Measurements from ENCODE around the gene UBALD1. TPM values are rescaled to one million over a fixed set of nuclear protein-coding genes. Genes with fewer than 3 reads are reported as not detected.

Gene UBALD1
- total RNA-seq, 1 experiment from 2014 or later: 45.9 TPM

DNA sequence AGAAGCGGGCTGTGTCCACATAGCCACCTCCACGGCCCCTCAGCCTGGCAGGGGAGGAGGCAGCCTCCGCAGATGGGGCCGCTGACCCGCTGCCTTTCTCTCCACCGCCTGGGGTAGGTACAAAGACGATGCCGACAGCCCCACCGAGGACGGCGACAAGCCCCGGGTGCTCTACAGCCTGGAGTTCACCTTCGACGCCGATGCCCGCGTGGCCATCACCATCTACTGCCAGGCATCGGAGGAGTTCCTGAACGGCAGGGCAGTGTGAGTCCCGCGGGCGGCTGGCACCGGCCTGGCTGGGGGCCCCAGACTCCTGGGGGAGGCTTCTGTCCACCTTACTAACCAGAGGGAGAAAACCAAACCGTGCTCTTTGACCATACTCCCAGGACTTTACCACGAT lies 37.9 kb upstream of the UBALD1 start:
- BruUV-seq (replicated peaks): no TSS peak
- H4K20me1 ChIP-seq (ENCODE audit: insufficient read depth): no peaks in the 10 kb centered on the region
- H2AFZ ChIP-seq (ENCODE audit: low read depth, low read length, poor library complexity, severe bottlenecking): no peak overlapping the region
- H3K4me2 ChIP-seq (ENCODE audit: low read length): no peak overlapping the region
- CTCF ChIA-PET: no interaction called here
- no peak overlapping the region for H3K27ac ChIP-seq (ENCODE audit: low read depth, low read length)
- intact Hi-C loops (cut with micrococcal nuclease): loop anchor here (10.0 kb wide), 1 partner anchor 138 kb away; no protein-coding TSS in a partner anchor
- peaks cover 2 to 8% of the 10 kb centered on the region in 2 experiments; a peak in 3 of 4 replicates for H3K4me1 ChIP-seq (ENCODE audit: control insufficient read depth in 1 of 2, insufficient read depth in 2 of 2, low read length in 2 of 2)
- RAD21 ChIA-PET (ENCODE audit: low non-redundant PET in 1 of 2, low total read pairs in 2 of 2, uncharacterized antibody in 2 of 2, unreplicated experiment in 2 of 2): no interaction called here
- no peaks in the 10 kb centered on the region for H3K9me2 ChIP-seq (ENCODE audit: insufficient read depth)
- no peak for TF ChIP-seq SRF (IDR thresholded peaks at IDR 0.05; ENCODE audit: low read depth)
- TF ChIP-seq TCF7L2 (IDR thresholded peaks at IDR 0.05; ENCODE audit: borderline replicate concordance, extremely low read depth, insufficient read depth, insufficient read length): no peak
- no peak for TF ChIP-seq POLR2AphosphoS5 (IDR thresholded peaks at IDR 0.05; ENCODE audit: low read depth, low read length)
- TF ChIP-seq, protein P1, sequence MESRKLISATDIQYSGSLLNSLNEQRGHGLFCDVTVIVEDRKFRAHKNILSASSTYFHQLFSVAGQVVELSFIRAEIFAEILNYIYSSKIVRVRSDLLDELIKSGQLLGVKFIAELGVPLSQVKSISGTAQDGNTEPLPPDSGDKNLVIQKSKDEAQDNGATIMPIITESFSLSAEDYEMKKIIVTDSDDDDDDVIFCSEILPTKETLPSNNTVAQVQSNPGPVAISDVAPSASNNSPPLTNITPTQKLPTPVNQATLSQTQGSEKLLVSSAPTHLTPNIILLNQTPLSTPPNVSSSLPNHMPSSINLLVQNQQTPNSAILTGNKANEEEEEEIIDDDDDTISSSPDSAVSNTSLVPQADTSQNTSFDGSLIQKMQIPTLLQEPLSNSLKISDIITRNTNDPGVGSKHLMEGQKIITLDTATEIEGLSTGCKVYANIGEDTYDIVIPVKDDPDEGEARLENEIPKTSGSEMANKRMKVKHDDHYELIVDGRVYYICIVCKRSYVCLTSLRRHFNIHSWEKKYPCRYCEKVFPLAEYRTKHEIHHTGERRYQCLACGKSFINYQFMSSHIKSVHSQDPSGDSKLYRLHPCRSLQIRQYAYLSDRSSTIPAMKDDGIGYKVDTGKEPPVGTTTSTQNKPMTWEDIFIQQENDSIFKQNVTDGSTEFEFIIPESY (IDR thresholded peaks at IDR 0.05; ENCODE audit: extremely low read depth, insufficient replicate concordance, low read length): no peak
- no peak for TF ChIP-seq POLR2A (IDR thresholded peaks at IDR 0.05; ENCODE audit: borderline replicate concordance, extremely low read depth, insufficient read depth, insufficient read length)
- no peaks in the 10 kb centered on the region for H3K27me3 ChIP-seq (ENCODE audit: insufficient read depth, low read length)
- ATAC-seq (no peak), DNase-seq (ENCODE audit: low read depth, low spot score) (no peak)
- H3K4me3 ChIP-seq (replicated peaks in 1 of 2; ENCODE audit: low read depth in 1 of 2, low read length in 2 of 2): no peak overlapping the region
- H3K79me2 ChIP-seq (ENCODE audit: insufficient read depth, low read length): peaks cover 19% of the 10 kb centered on the region
- no peaks in the 10 kb centered on the region for H3K9me3 ChIP-seq (ENCODE audit: control insufficient read depth in 1 of 2, insufficient read depth in 1 of 2, low read depth in 1 of 2, low read length in 2 of 2)
- H3K9ac ChIP-seq (ENCODE audit: low read length): no peak overlapping the region
- H3K36me3 ChIP-seq (ENCODE audit: control insufficient read depth in 1 of 2, insufficient read depth in 2 of 2, low read length in 2 of 2): peaks cover 0 to 14% of the 10 kb centered on the region in 2 experiments; a peak in 2 of 4 replicates
- POLR2A ChIA-PET: no interaction called here

DNA sequence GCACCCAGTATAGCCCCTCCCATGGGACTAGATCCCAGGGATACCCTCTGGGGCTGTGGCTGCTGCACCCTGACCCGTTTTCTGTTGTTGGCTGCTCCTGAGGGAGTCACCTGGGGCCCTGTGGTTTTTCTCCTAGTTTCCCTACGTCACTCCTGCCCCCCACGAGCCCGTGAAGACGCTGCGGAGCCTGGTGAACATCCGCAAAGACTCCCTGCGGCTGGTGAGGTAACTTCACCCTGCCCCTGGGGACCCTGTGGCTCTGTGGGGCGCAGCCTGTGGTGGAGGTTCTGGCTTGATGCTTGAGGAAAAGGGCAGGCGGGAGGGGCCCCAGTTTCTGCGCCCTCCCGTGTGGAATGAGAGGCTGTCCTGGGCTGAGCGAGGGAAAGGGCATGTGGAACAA lies 37.1 kb upstream of the UBALD1 start:
- no peak for ATAC-seq
- H3K27ac ChIP-seq (ENCODE audit: low read depth, low read length): no peak overlapping the region
- no peaks in the 10 kb centered on the region for H3K9me2 ChIP-seq (ENCODE audit: insufficient read depth)
- ChIA-PET RAD21 (ENCODE audit: low non-redundant PET in 1 of 2, low total read pairs in 2 of 2, uncharacterized antibody in 2 of 2, unreplicated experiment in 2 of 2) (no interaction called here), CTCF (no interaction called here), POLR2A (no interaction called here)
- intact Hi-C loops (cut with micrococcal nuclease): loop anchor here (10.0 kb wide), 1 partner anchor 137 kb away; no protein-coding TSS in a partner anchor
- no peak overlapping the region for H3K9ac ChIP-seq (ENCODE audit: low read length)
- H3K36me3 ChIP-seq (ENCODE audit: control insufficient read depth in 1 of 2, insufficient read depth in 2 of 2, low read length in 2 of 2): peaks cover 0 to 12% of the 10 kb centered on the region in 2 experiments; a peak in 2 of 4 replicates
- H3K27me3 ChIP-seq (ENCODE audit: insufficient read depth, low read length): no peaks in the 10 kb centered on the region
- no peaks in the 10 kb centered on the region for H3K9me3 ChIP-seq (ENCODE audit: control insufficient read depth in 1 of 2, insufficient read depth in 1 of 2, low read depth in 1 of 2, low read length in 2 of 2)
- H3K4me3 ChIP-seq (replicated peaks in 1 of 2; ENCODE audit: low read depth in 1 of 2, low read length in 2 of 2): no peak overlapping the region
- H4K20me1 ChIP-seq (ENCODE audit: insufficient read depth): no peaks in the 10 kb centered on the region
- peaks cover 26% of the 10 kb centered on the region for H3K79me2 ChIP-seq (ENCODE audit: insufficient read depth, low read length)
- H2AFZ ChIP-seq (ENCODE audit: low read depth, low read length, poor library complexity, severe bottlenecking): no peak overlapping the region
- no peak overlapping the region for H3K4me2 ChIP-seq (ENCODE audit: low read length)
- peaks cover 2 to 8% of the 10 kb centered on the region in 2 experiments; a peak in 3 of 4 replicates for H3K4me1 ChIP-seq (ENCODE audit: control insufficient read depth in 1 of 2, insufficient read depth in 2 of 2, low read length in 2 of 2)
- no peak for TF ChIP-seq POLR2A (IDR thresholded peaks at IDR 0.05; ENCODE audit: borderline replicate concordance, extremely low read depth, insufficient read depth, insufficient read length)
- BruUV-seq (replicated peaks): no TSS peak
- DNase-seq (ENCODE audit: low read depth, low spot score): no peak

Measured in HCT116 (cell line).